HCT116 (cell line): Measurements from ENCODE around the gene ARSG. TPM values are rescaled to one million over a fixed set of nuclear protein-coding genes. Genes with fewer than 3 reads are reported as not detected.

ENCODE experiments used
- ATAC-seq: fragments of 200-7000 bp; cut with Tn5 transposase; 2 replicates; pipeline ENCODE4 v1.9.1; 2020; ENCODE audit warnings: mild to moderate bottlenecking, moderate library complexity
- BruUV-seq: library from RNA; stranded (reverse); fragments of 400-500 nt; replicated peaks from 2 replicates; lab custom pipeline; 2021; lab: Mats Ljungman, UMichigan
- CTCF ChIA-PET: fragments of 300-600 bp; sonication (Branson Sonifier 250); formaldehyde crosslinking; loops from one replicate; lab custom pipeline; 2021; ENCODE audit warnings: antibody characterized with exemption; lab: Charles Lee
- POLR2A ChIA-PET: fragments of 300-600, 350-600 bp; sonication (Branson Sonifier 250); formaldehyde crosslinking; loops from one replicate; lab custom pipeline; 2021; ENCODE audit warnings: antibody characterized with exemption; lab: Charles Lee
- RAD21 ChIA-PET, 2 experiments: fragments of 300-600 bp; sonication (Branson Sonifier 250); formaldehyde crosslinking; loops; one replicate each; lab custom pipeline; 2023; ENCODE audit warnings: low total read pairs in 2 of 2; ENCODE audit not compliant: uncharacterized antibody in 2 of 2, unreplicated experiment in 2 of 2, low non-redundant PET in 1 of 2; lab: Charles Lee
- DNase-seq: peaks from one replicate; pipeline ENCODE4 v3.0.0-alpha.2; 2010; ENCODE audit warnings: low read depth, low spot score
- H2AFZ ChIP-seq: fragments of 200-600 bp; shearing (Covaris generic), sonication (generic); 2 replicates; pipeline ENCODE4 v1.6.1; 2017; ENCODE audit warnings: low read depth, mixed run types, mixed read lengths, antibody characterized with exemption, low read length; ENCODE audit not compliant: poor library complexity, severe bottlenecking
- H3K27ac ChIP-seq: 2 replicates; pipeline ENCODE4 v1.5.1; 2012; ENCODE audit warnings: low read depth, low read length
- H3K27me3 ChIP-seq: fragments of 200-600 bp; sonication (generic); 2 replicates; pipeline ENCODE4 v1.6.1; 2016; ENCODE audit warnings: mixed run types, low read length, mixed read lengths; ENCODE audit not compliant: insufficient read depth
- H3K36me3 ChIP-seq, 2 experiments: fragments of 200-500 bp in 1 of 2; fragments of 200-600 bp in 1 of 2; sonication (Bioruptor generic) in 1 of 2; sonication (generic) in 1 of 2; 2 replicates each; pipeline versions ENCODE4 v1.5.1 to v1.6.1; 2014 to 2016; ENCODE audit warnings: low read length in 2 of 2, inconsistent platforms in 1 of 2, mixed read lengths in 1 of 2, mixed run types in 1 of 2; ENCODE audit not compliant: insufficient read depth in 2 of 2, control insufficient read depth in 1 of 2
- H3K4me1 ChIP-seq, 2 experiments: fragments of 200-600 bp in 1 of 2; sonication (generic) in 1 of 2; 2 replicates each; pipeline versions ENCODE4 v1.5.1 to v1.6.1; 2012 to 2017; ENCODE audit warnings: low read length in 2 of 2, inconsistent platforms in 1 of 2, mild to moderate bottlenecking in 1 of 2, mixed read lengths in 1 of 2, mixed run types in 1 of 2, moderate library complexity in 1 of 2; ENCODE audit not compliant: insufficient read depth in 2 of 2, control insufficient read depth in 1 of 2
- H3K4me2 ChIP-seq: fragments of 200-600 bp; sonication (generic); 2 replicates; pipeline ENCODE4 v1.6.1; 2017; ENCODE audit warnings: mixed run types, low read length, mixed read lengths
- H3K4me3 ChIP-seq, 2 experiments: fragments of 200-600 bp in 1 of 2; sonication (generic) in 1 of 2; replicated peaks in 1 of 2; 2 replicates each; pipeline ENCODE4 v1.5.1; 2011 to 2016; ENCODE audit warnings: low read length in 2 of 2, control low read depth in 1 of 2, low read depth in 1 of 2, mild to moderate bottlenecking in 1 of 2, mixed read lengths in 1 of 2, mixed run types in 1 of 2
- H3K79me2 ChIP-seq: fragments of 200-600 bp; sonication (generic); 2 replicates; pipeline ENCODE4 v1.6.1; 2017; ENCODE audit warnings: mild to moderate bottlenecking, mixed run types, low read length, moderate library complexity, mixed read lengths; ENCODE audit not compliant: insufficient read depth
- H3K9ac ChIP-seq: fragments of 200-600 bp; sonication (generic); 2 replicates; pipeline ENCODE4 v1.6.1; 2016; ENCODE audit warnings: low read length, mixed read lengths
- H3K9me2 ChIP-seq: fragments of 200-600 bp; sonication (generic), shearing (Covaris generic); 2 replicates; pipeline ENCODE4 v1.6.1; 2017; ENCODE audit warnings: mixed run types, mild to moderate bottlenecking, moderate library complexity; ENCODE audit not compliant: insufficient read depth
- H3K9me3 ChIP-seq, 2 experiments: fragments of 200-500 bp in 1 of 2; fragments of 200-600 bp in 1 of 2; sonication (Bioruptor generic) in 1 of 2; sonication (generic) in 1 of 2; 2 replicates each; pipeline ENCODE4 v1.6.1; 2014 to 2017; ENCODE audit warnings: low read length in 2 of 2, mixed read lengths in 2 of 2, inconsistent platforms in 1 of 2, low read depth in 1 of 2, mild to moderate bottlenecking in 1 of 2, mixed run types in 1 of 2, moderate library complexity in 1 of 2; ENCODE audit not compliant: control insufficient read depth in 1 of 2, insufficient read depth in 1 of 2
- H4K20me1 ChIP-seq: fragments of 200-600 bp; sonication (generic), shearing (Covaris generic); 2 replicates; pipeline ENCODE4 v1.6.1; 2017; ENCODE audit warnings: mixed run types, mild to moderate bottlenecking, moderate library complexity; ENCODE audit not compliant: insufficient read depth
- ATF3 ChIP-seq: IDR thresholded peaks from 2 replicates; pipeline ENCODE4 v1.6.1; 2012
- EGR1 ChIP-seq: IDR thresholded peaks from 2 replicates; pipeline ENCODE4 v1.6.1; 2012; ENCODE audit warnings: low read depth
- EZH2 ChIP-seq: fragments of 200-600 bp; sonication (generic); IDR thresholded peaks from 2 replicates; pipeline ENCODE4 v1.6.1; 2017; ENCODE audit warnings: antibody characterized with exemption, mixed run types
- EZH2phosphoT487 ChIP-seq: fragments of 200-600 bp; IDR thresholded peaks from 2 replicates; pipeline ENCODE4 v1.6.1; 2018; ENCODE audit warnings: antibody characterized with exemption, borderline replicate concordance
- FOSL1 ChIP-seq: IDR thresholded peaks from 2 replicates; pipeline ENCODE4 v1.6.1; 2012; ENCODE audit warnings: low read depth
- JUND ChIP-seq: IDR thresholded peaks from 2 replicates; pipeline ENCODE4 v1.6.1; 2012
- SIN3A ChIP-seq: IDR thresholded peaks from 2 replicates; pipeline ENCODE4 v1.6.1; 2012; ENCODE audit warnings: low read depth
- ZNF274 ChIP-seq: fragments of 200-500 bp; sonication (Bioruptor generic); IDR thresholded peaks from 2 replicates; pipeline ENCODE4 v1.6.1; 2014; ENCODE audit warnings: mild to moderate bottlenecking, low read depth, low read length, inconsistent platforms
- intact Hi-C: fragments of 100-400 bp; cut with micrococcal nuclease; formaldehyde crosslinking; loops from 2 replicates; pipeline ENCODE4 v1.10.0; 2022
- total RNA-seq: library from RNA; stranded (reverse); gene quantifications from one replicate; pipeline ENCODE4 v1.2.1, GENCODE V29; 2021; ENCODE audit not compliant: unreplicated experiment
- TF ChIP-seq, protein P1 (sequence below), 3 experiments: fragments of 200-600 bp in 1 of 3; sonication (generic) in 1 of 3; IDR thresholded peaks in 2 of 3; conservative IDR thresholded peaks in 1 of 3; 2 replicates each; pipeline ENCODE4 v1.5.1; 2012 to 2017; ENCODE audit warnings: low read depth in 2 of 3, low read length in 2 of 3, antibody characterized with exemption in 1 of 3, borderline replicate concordance in 1 of 3, control low read depth in 1 of 3, mild to moderate bottlenecking in 1 of 3, mixed read lengths in 1 of 3, mixed run types in 1 of 3, moderate library complexity in 1 of 3; ENCODE audit not compliant: insufficient read depth in 1 of 3
- TF ChIP-seq, protein P2 (sequence below): IDR thresholded peaks from 2 replicates; pipeline ENCODE4 v1.6.1; 2011; ENCODE audit warnings: mild to moderate bottlenecking, low read length, moderate library complexity; ENCODE audit not compliant: insufficient replicate concordance; ENCODE audit errors: extremely low read depth

ARSG gene
- total RNA-seq, 1 experiment from 2014 or later: 17.1 TPM

- no peak overlapping the region for H3K9ac ChIP-seq
- POLR2A ChIA-PET: no interaction called here
- H3K4me3 ChIP-seq: no peak overlapping the region
- CTCF ChIA-PET: no interaction called here
- H2AFZ ChIP-seq: no peak overlapping the region
- RAD21 ChIA-PET: no interaction called here
- H3K27ac ChIP-seq: no peak overlapping the region
- H3K79me2 ChIP-seq: no peaks in the 10 kb centered on the region
- no peak for ATAC-seq
- no peak for DNase-seq
- no peaks in the 10 kb centered on the region for H3K27me3 ChIP-seq
- H3K4me2 ChIP-seq: no peak overlapping the region
- TF ChIP-seq EZH2phosphoT487 (no peak), SIN3A (no peak), EGR1 (no peak), EZH2 (no peak), FOSL1 (no peak), ATF3 (no peak), JUND (no peak), ZNF274 (no peak)
- TF ChIP-seq, protein P1, sequence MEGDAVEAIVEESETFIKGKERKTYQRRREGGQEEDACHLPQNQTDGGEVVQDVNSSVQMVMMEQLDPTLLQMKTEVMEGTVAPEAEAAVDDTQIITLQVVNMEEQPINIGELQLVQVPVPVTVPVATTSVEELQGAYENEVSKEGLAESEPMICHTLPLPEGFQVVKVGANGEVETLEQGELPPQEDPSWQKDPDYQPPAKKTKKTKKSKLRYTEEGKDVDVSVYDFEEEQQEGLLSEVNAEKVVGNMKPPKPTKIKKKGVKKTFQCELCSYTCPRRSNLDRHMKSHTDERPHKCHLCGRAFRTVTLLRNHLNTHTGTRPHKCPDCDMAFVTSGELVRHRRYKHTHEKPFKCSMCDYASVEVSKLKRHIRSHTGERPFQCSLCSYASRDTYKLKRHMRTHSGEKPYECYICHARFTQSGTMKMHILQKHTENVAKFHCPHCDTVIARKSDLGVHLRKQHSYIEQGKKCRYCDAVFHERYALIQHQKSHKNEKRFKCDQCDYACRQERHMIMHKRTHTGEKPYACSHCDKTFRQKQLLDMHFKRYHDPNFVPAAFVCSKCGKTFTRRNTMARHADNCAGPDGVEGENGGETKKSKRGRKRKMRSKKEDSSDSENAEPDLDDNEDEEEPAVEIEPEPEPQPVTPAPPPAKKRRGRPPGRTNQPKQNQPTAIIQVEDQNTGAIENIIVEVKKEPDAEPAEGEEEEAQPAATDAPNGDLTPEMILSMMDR (IDR thresholded peaks at IDR 0.05 in 2 of 3, conservative IDR thresholded peaks at IDR 0.05 in 1 of 3; ENCODE audit: borderline replicate concordance in 1 of 3, insufficient read depth in 1 of 3, low read depth in 2 of 3, low read length in 2 of 3): no peak
- TF ChIP-seq, protein P2, sequence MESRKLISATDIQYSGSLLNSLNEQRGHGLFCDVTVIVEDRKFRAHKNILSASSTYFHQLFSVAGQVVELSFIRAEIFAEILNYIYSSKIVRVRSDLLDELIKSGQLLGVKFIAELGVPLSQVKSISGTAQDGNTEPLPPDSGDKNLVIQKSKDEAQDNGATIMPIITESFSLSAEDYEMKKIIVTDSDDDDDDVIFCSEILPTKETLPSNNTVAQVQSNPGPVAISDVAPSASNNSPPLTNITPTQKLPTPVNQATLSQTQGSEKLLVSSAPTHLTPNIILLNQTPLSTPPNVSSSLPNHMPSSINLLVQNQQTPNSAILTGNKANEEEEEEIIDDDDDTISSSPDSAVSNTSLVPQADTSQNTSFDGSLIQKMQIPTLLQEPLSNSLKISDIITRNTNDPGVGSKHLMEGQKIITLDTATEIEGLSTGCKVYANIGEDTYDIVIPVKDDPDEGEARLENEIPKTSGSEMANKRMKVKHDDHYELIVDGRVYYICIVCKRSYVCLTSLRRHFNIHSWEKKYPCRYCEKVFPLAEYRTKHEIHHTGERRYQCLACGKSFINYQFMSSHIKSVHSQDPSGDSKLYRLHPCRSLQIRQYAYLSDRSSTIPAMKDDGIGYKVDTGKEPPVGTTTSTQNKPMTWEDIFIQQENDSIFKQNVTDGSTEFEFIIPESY: no peak
- no peaks in the 10 kb centered on the region for H3K36me3 ChIP-seq
- no peaks in the 10 kb centered on the region for H4K20me1 ChIP-seq
- no peaks in the 10 kb centered on the region for H3K9me3 ChIP-seq
- H3K9me2 ChIP-seq: no peaks in the 10 kb centered on the region
- no TSS peak for BruUV-seq
- H3K4me1 ChIP-seq: peaks cover 5 to 26% of the 10 kb centered on the region in 2 experiments
- intact Hi-C loops: no loop called here
Observed at GRCh38 chr17:68346448-68346847, 55.2 kb downstream of the ARSG start.
